ENCODE data around the gene EZR. TPM values are rescaled to one million over a fixed set of nuclear protein-coding genes. Genes with fewer than 3 reads are reported as not detected.

The EZR gene
- total RNA-seq, 2 donors from 2014 or later: 161 to 197 TPM

- H3K4me1 ChIP-seq: peaks cover 0 to 72% of the 10 kb centered on the region in 2 donors
- no peaks in the 10 kb centered on the region for H3K9me3 ChIP-seq
- DNase-seq (ENCODE audit: low spot score): no peak
- no peaks in the 10 kb centered on the region for H3K27me3 ChIP-seq
- H3K4me3 ChIP-seq: peak overlapping the region in 1 of 2 donors; percentile 87
- no peak for TF ChIP-seq CTCF (IDR thresholded peaks at IDR 0.05)
- H3K27ac ChIP-seq: peak overlapping the region; percentile 95 to 99
- H3K36me3 ChIP-seq: no peaks in the 10 kb centered on the region
These were observed 3.8 kb downstream of the EZR start for GRCh38 chr6:158815379-158815724.

GRCh38 chr6:158813032-158813431 lies 6.1 kb downstream of the EZR start:
- Histone ChIP-seq H3K9me3 (no peaks in the 10 kb centered on the region), H3K27me3 (no peaks in the 10 kb centered on the region), H3K4me3 (no peak overlapping the region), H3K36me3 (peaks cover 8% of the 10 kb centered on the region), H3K4me1 (peaks cover 0 to 93% of the 10 kb centered on the region in 2 donors), H3K27ac (peak overlapping the region; percentile 95 to 99)
- DNase-seq (ENCODE audit: low spot score): no peak
- TF ChIP-seq CTCF (IDR thresholded peaks at IDR 0.05): no peak

- Histone ChIP-seq H3K4me3 (no peak overlapping the region), H3K36me3 (peaks cover 10% of the 10 kb centered on the region), H3K4me1 (peaks cover 0 to 92% of the 10 kb centered on the region in 2 donors), H3K27me3 (no peaks in the 10 kb centered on the region), H3K9me3 (no peaks in the 10 kb centered on the region), H3K27ac (no peak overlapping the region)
- TF ChIP-seq CTCF (IDR thresholded peaks at IDR 0.05): no peak
- no peak for DNase-seq (ENCODE audit: low spot score)
These were observed 6.6 kb downstream of the EZR start for GRCh38 chr6:158812611-158813010.

- no peaks in the 10 kb centered on the region for H3K9me3 ChIP-seq
- no peak overlapping the region for H3K4me3 ChIP-seq
- peaks cover 0 to 76% of the 10 kb centered on the region in 2 donors for H3K4me1 ChIP-seq
- no peak for DNase-seq (ENCODE audit: low spot score)
- no peaks in the 10 kb centered on the region for H3K27me3 ChIP-seq
- peak overlapping the region; percentile 31 to 69 for H3K27ac ChIP-seq
- peaks cover 10% of the 10 kb centered on the region for H3K36me3 ChIP-seq
- TF ChIP-seq CTCF (IDR thresholded peaks at IDR 0.05): no peak
These were observed 8.7 kb downstream of the EZR start for GRCh38 chr6:158810155-158811095.

GRCh38 chr6:158808941-158809678 lies 10.1 kb downstream of the EZR start:
- Histone ChIP-seq H3K27me3 (no peaks in the 10 kb centered on the region), H3K9me3 (no peaks in the 10 kb centered on the region), H3K36me3 (peaks cover 10% of the 10 kb centered on the region), H3K4me3 (no peak overlapping the region), H3K4me1 (peaks cover 0 to 67% of the 10 kb centered on the region in 2 donors), H3K27ac (peak overlapping the region; percentile 31 to 69)
- no peak for TF ChIP-seq CTCF (IDR thresholded peaks at IDR 0.05)
- no peak for DNase-seq (ENCODE audit: low spot score)

Data from right atrium auricular region (tissue), 2 donors.